Right lobe of liver (tissue), 6 donors: ENCODE data around the gene DKK1. TPM values are rescaled to one million over a fixed set of nuclear protein-coding genes. Genes with fewer than 3 reads are reported as not detected.
"Not testable (repeated sequence)": the region's sequence is repeated elsewhere in the genome, so short reads cannot be mapped to it uniquely, and the experiment has no call there.

Source experiments
- ATAC-seq, 4 donors: fragments of 200-7000 bp; cut with Tn5 transposase; one replicate each; pipeline ENCODE4 v1.9.1; 2020; ENCODE audit warnings: mild to moderate bottlenecking in 4 of 4, moderate library complexity in 4 of 4
- DNase-seq, 3 donors: peaks; one replicate each; pipeline ENCODE4 v3.0.0-alpha.2; 2020
- H3K27ac ChIP-seq, 3 donors: fragments of 200-600 bp; one replicate each; pipeline ENCODE4 v1.8.0; 2022
- H3K27me3 ChIP-seq, 2 donors: fragments of 200-600 bp; one replicate each; pipeline ENCODE4 v1.8.0; 2022
- H3K36me3 ChIP-seq, 4 donors: fragments of 200-600 bp; sonication (generic) in 1 of 4; one replicate each; pipeline versions ENCODE4 v1.5.1 to v1.8.0; 2017 to 2022; ENCODE audit warnings: control low read depth in 1 of 4
- H3K4me1 ChIP-seq, 4 donors: fragments of 200-600 bp; sonication (generic) in 1 of 4; one replicate each; pipeline versions ENCODE4 v1.5.1 to v1.8.0; 2017 to 2022; ENCODE audit warnings: control low read depth in 1 of 4
- H3K4me3 ChIP-seq, 3 donors: fragments of 200-600 bp; one replicate each; pipeline ENCODE4 v1.8.0; 2022
- H3K9me3 ChIP-seq, 4 donors: fragments of 200-600 bp; sonication (generic) in 1 of 4; one replicate each; pipeline versions ENCODE4 v1.5.1 to v1.8.0; 2017 to 2022; ENCODE audit warnings: control low read depth in 1 of 4
- POLR2A ChIP-seq: fragments of 450-650 bp; IDR thresholded peaks from one replicate; pipeline ENCODE4 v1.6.1; 2017; ENCODE audit warnings: antibody characterized with exemption, mild to moderate bottlenecking
- WGBS: methylation state at CpG from one replicate; pipeline ENCODE4 v1.1.6; 2018; ENCODE audit warnings: low coverage, low lambda C conversion rate; ENCODE audit not compliant: insufficient coverage; ENCODE audit errors: missing lambda C conversion rate; 5-methylcytosine and 5-hydroxymethylcytosine counted together
- intact Hi-C, 2 donors: fragments of 100-400 bp; cut with DNase I; formaldehyde crosslinking; loops; one replicate each; pipeline versions ENCODE4 v1.11.2 to v1.14.1; 2022
- total RNA-seq, 6 experiments: library from RNA; depleted of rRNA in 2 of 6; stranded (reverse); fragments of >200 nt in 2 of 6; fragmentation: NEBNext Ultra II Directional in 3 of 6; extraction: Animal tissue kit (Norgen Biotek cat#: 25700) in 3 of 6; gene quantifications; one replicate each; pipeline versions ENCODE4 v1.1.0 to v1.2.4, GENCODE V29; 2016 to 2023
- TF ChIP-seq, protein P1 (sequence below), 4 donors: fragments of 200-600 bp in 3 of 4; fragments of 450-650 bp in 1 of 4; IDR thresholded peaks; one replicate each; pipeline versions ENCODE4 v1.5.1 to v1.8.0; 2016 to 2022; ENCODE audit warnings: antibody characterized with exemption in 4 of 4, mild to moderate bottlenecking in 2 of 4
- donor health status: DM: no; HTN: yes; CAD: no.
- donor health status: DM: no; HTN: no; CAD: no.
- donor health status: DM: no; HTN: no; CAD: no.
- donor health status: DM: no; HTN: yes; CAD: no.
- donor health status: DM: no; HTN: yes; CAD: no.

The DKK1 gene
- total RNA-seq, 6 experiments from 2014 or later = not detected

DNA sequence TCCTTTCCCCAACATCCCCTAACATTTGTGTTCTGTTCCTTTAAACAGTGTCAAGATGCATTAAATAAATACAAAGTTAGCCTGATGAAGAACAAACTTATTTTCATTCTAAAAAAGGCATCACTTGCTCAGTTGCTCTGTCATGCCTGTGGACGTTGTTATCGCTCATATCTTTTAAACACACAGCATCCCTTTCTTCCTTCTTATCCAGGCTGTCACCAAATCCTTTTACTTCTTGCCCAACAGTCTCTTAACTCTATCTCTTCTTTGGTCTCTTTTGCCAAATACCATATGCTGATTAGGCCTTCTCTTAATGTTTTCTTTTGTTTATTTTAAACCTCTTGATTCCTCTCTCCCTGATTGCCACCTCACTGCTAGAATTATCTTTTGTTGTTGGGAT, 43.9 kb downstream of the DKK1 start:
- Histone ChIP-seq H3K4me3 (no peak overlapping the region), H3K9me3 (no peaks in the 10 kb centered on the region), H3K27me3 (no peaks in the 10 kb centered on the region), H3K4me1 (no peaks in the 10 kb centered on the region), H3K27ac (no peak overlapping the region), H3K36me3 (no peaks in the 10 kb centered on the region)
- no peak for DNase-seq
- intact Hi-C loops = no loop called here
- 15% methylated on average over 2 of the region's 2 CpGs for WGBS
- ATAC-seq = no peak
- no peak for TF ChIP-seq POLR2A
- TF ChIP-seq, protein P1, sequence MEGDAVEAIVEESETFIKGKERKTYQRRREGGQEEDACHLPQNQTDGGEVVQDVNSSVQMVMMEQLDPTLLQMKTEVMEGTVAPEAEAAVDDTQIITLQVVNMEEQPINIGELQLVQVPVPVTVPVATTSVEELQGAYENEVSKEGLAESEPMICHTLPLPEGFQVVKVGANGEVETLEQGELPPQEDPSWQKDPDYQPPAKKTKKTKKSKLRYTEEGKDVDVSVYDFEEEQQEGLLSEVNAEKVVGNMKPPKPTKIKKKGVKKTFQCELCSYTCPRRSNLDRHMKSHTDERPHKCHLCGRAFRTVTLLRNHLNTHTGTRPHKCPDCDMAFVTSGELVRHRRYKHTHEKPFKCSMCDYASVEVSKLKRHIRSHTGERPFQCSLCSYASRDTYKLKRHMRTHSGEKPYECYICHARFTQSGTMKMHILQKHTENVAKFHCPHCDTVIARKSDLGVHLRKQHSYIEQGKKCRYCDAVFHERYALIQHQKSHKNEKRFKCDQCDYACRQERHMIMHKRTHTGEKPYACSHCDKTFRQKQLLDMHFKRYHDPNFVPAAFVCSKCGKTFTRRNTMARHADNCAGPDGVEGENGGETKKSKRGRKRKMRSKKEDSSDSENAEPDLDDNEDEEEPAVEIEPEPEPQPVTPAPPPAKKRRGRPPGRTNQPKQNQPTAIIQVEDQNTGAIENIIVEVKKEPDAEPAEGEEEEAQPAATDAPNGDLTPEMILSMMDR (IDR thresholded peaks at IDR 0.05) = no peak

DNA sequence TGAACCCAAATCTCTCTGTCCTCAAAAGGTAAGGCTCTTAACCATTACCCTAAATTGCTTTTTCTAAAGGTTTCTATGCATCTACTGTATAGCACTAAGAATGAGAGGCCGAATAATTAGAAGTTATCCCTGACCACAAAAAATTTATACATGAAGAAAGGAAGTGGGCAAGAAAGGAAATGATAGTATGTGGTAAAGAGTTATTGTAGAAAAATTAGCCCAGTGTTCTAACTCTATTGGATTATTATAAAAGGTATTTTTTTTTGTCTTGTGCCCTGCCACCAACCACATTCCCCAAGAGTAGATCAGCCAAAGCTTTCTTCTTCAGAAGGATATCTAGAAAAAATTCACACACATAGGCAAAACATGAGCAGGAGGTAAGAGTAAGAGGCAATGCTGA, 45.4 kb downstream of the DKK1 start:
- H3K4me1 ChIP-seq = no peaks in the 10 kb centered on the region
- intact Hi-C loops = no loop called here
- TF ChIP-seq POLR2A = no peak
- TF ChIP-seq, protein P1 (IDR thresholded peaks at IDR 0.05) = no peak
- H3K9me3 ChIP-seq = no peaks in the 10 kb centered on the region
- H3K27ac ChIP-seq = no peak overlapping the region
- no peaks in the 10 kb centered on the region for H3K36me3 ChIP-seq
- DNase-seq (no peak), ATAC-seq (no peak)
- no peaks in the 10 kb centered on the region for H3K27me3 ChIP-seq
- H3K4me3 ChIP-seq = no peak overlapping the region
- 11% methylated on average over 1 of the region's 1 CpG for WGBS

DNA sequence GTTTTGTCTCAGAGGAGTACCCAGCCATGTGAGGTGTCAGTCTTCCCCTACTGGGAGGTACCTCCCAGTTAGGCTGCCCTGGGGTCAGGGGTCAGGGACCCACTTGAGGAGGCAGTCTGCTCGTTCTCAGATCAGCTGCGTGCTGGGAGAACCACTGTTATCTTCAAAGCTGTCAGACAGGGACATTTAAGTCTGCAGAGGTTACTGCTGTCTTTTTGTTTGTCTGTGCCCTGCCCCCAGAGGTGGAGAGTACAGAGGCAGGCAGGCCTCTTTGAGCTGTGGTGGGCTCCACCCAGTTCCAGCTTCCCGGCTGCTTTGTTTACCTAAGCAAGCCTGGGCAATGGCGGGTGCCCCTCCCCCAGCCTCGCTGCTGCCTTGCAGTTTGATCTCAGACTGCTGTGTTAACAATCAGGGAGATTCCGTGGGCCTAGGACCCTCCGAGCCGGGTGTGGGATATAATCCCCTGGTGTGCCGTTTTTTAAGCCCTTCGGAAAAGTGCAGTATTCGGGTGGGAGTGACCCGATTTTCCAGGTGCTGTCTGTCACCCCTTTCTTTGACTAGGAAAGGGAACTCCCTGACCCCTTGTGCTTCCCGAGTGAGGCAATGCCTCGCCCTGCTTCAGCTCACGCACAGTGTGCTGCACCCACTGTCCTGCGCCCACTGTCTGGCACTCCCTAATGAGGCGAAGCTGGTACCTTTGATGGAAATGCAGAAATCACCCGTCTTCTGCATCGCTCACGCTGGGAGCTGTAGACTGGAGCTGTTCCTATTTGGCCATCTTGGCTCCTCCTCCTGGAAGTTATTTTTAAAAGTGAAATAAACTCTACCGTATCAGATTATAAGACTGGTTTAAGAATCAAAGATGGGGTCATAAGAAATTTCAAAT, 51.7 kb downstream of the DKK1 start:
- WGBS = 41% methylated on average over 5 of the region's 21 CpGs
- H3K4me1 ChIP-seq, intact Hi-C loops, ATAC-seq, H3K36me3 ChIP-seq, H3K27me3 ChIP-seq, H3K4me3 ChIP-seq, DNase-seq, H3K9me3 ChIP-seq, H3K27ac ChIP-seq: not testable (repeated sequence)
